Tibial artery (tissue), 4 donors: Measurements from ENCODE around the gene TMEM63C.

Source experiments
- DNase-seq, 2 donors: peaks; one replicate each; pipeline ENCODE4 v3.0.0-alpha.2; 2019
- H3K27ac ChIP-seq, 2 donors: fragments of 200-600 bp; sonication (generic) in 1 of 2; 1 replicate in 1 of 2; 2 replicates in 1 of 2; pipeline ENCODE4 v1.5.1; 2018 to 2019; ENCODE audit warnings: mild to moderate bottlenecking in 1 of 2
- H3K27me3 ChIP-seq, 2 donors: fragments of 200-600 bp; sonication (generic) in 1 of 2; one replicate each; pipeline versions ENCODE4 v1.5.1 to v1.6.0; 2016 to 2019
- H3K36me3 ChIP-seq, 3 donors: fragments of 200-600 bp; sonication (generic) in 2 of 3; one replicate each; pipeline ENCODE4 v1.5.1; 2016 to 2019; ENCODE audit warnings: mild to moderate bottlenecking in 2 of 3
- H3K4me1 ChIP-seq, 4 donors: fragments of 200-600 bp; sonication (generic) in 2 of 4; 1 replicate in 3 of 4; 2 replicates in 1 of 4; pipeline ENCODE4 v1.5.1; 2016 to 2019
- H3K4me3 ChIP-seq, 2 donors: fragments of 200-600 bp; sonication (generic) in 1 of 2; 1 replicate in 1 of 2; 2 replicates in 1 of 2; pipeline ENCODE4 v1.5.1; 2018 to 2019; ENCODE audit warnings: mild to moderate bottlenecking in 2 of 2
- H3K9me3 ChIP-seq, 3 donors: fragments of 200-600 bp; sonication (generic) in 1 of 3; one replicate each; pipeline ENCODE4 v1.5.1; 2016 to 2019
- CTCF ChIP-seq, 2 experiments: fragments of 200-600 bp in 1 of 2; fragments of 450-650 bp in 1 of 2; IDR thresholded peaks; one replicate each; pipeline ENCODE4 v1.5.1; 2017 to 2019; ENCODE audit warnings: antibody characterized with exemption in 2 of 2, mild to moderate bottlenecking in 1 of 2, moderate library complexity in 1 of 2
- intact Hi-C: fragments of 100-400 bp; cut with DNase I; formaldehyde crosslinking; loops from one replicate; pipeline ENCODE4 v1.15.0; 2023; ENCODE audit warnings: low total_unique reads

Gene TMEM63C

DNA sequence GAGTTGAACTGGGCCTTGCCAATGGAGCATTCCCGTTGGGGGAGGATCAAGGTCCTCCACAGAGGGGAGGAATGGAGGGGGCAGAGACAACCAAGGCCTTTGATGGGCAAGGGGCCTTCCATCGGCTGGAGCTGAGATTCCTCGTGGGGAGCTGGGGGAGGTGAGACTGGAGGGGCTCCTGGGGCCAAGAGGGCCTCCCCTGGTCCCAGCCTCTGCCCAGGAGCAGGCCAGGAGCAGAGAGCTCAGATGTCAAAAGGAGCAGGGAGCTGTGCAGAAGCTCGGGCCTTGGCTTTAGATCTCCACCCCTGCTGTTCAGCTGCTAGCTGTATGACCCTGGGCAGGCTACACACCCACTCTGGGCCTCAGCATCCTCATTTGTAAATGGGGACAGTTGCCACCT, 24.0 kb downstream of the TMEM63C start:
- no peaks in the 10 kb centered on the region for H3K9me3 ChIP-seq
- TF ChIP-seq CTCF (IDR thresholded peaks at IDR 0.05) = no peak
- intact Hi-C loops = no loop called here
- H3K36me3 ChIP-seq = no peaks in the 10 kb centered on the region
- H3K4me1 ChIP-seq = no peaks in the 10 kb centered on the region
- peaks cover 0 to 40% of the 10 kb centered on the region in 2 donors for H3K27me3 ChIP-seq
- no peak overlapping the region for H3K4me3 ChIP-seq
- no peak overlapping the region for H3K27ac ChIP-seq
- no peak for DNase-seq

DNA sequence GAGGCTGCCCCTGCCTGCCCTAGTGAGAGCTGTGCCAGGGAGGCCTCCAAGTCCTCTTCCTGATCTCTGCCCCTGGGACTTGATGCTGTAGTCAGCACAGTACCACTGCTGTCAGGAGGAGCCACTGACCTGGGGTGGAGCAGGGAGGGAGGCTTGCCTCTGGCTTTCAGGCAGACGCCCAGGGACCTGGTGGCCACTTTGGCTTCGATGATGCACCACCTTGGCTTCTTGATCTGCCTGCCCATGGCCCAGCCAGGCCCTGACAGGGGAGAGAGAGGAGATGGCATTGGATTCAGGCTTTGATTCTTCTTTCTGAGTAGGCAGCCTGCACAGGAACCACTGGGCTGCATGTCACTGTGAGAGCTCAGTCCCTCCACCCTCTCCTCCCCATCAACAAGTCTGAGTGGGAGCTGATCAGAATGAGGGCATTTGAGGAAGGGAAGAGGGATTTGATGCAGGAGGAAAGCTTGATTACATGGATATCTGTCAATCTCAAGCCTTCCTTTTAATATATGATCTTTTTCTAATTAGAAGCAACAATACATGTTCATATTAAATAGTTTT, 24.7 kb downstream of the TMEM63C start:
- no peak for DNase-seq
- Histone ChIP-seq H3K4me3 (no peak overlapping the region), H3K4me1 (no peaks in the 10 kb centered on the region), H3K36me3 (no peaks in the 10 kb centered on the region), H3K9me3 (no peaks in the 10 kb centered on the region), H3K27me3 (peaks cover 0 to 36% of the 10 kb centered on the region in 2 donors), H3K27ac (no peak overlapping the region)
- no peak for TF ChIP-seq CTCF (IDR thresholded peaks at IDR 0.05)
- intact Hi-C loops = no loop called here

- Histone ChIP-seq H3K36me3 (no peaks in the 10 kb centered on the region), H3K27ac (no peak overlapping the region), H3K4me3 (no peak overlapping the region), H3K4me1 (no peaks in the 10 kb centered on the region), H3K27me3 (peaks cover 0 to 30% of the 10 kb centered on the region in 2 donors), H3K9me3 (no peaks in the 10 kb centered on the region)
- intact Hi-C loops = no loop called here
- TF ChIP-seq CTCF (IDR thresholded peaks at IDR 0.05) = no peak
- DNase-seq = no peak
Observed at GRCh38 chr14:77206877-77207389, 25.3 kb downstream of the TMEM63C start.

GRCh38 chr14:77208291-77208978, 26.8 kb downstream of the TMEM63C start:
- peak; percentile 49 to 72 for DNase-seq
- Histone ChIP-seq H3K9me3 (no peaks in the 10 kb centered on the region), H3K4me3 (no peak overlapping the region), H3K27ac (no peak overlapping the region), H3K4me1 (no peaks in the 10 kb centered on the region), H3K27me3 (peaks cover 0 to 22% of the 10 kb centered on the region in 2 donors), H3K36me3 (no peaks in the 10 kb centered on the region)
- intact Hi-C loops = no loop called here
- no peak for TF ChIP-seq CTCF (IDR thresholded peaks at IDR 0.05)

GRCh38 chr14:77208979-77209318, 27.4 kb downstream of the TMEM63C start:
- Histone ChIP-seq H3K4me1 (no peaks in the 10 kb centered on the region), H3K36me3 (no peaks in the 10 kb centered on the region), H3K27ac (no peak overlapping the region), H3K9me3 (no peaks in the 10 kb centered on the region), H3K27me3 (peaks cover 0 to 19% of the 10 kb centered on the region in 2 donors), H3K4me3 (no peak overlapping the region)
- intact Hi-C loops = no loop called here
- no peak for DNase-seq
- TF ChIP-seq CTCF (IDR thresholded peaks at IDR 0.05) = no peak
